Measurements from ENCODE around the gene ALG5. TPM values are rescaled to one million over a fixed set of nuclear protein-coding genes. Genes with fewer than 3 reads are reported as not detected.

Gene ALG5
- total and polyA plus RNA-seq, 7 donors, result 15.0 to 44.9 (median 24.6) TPM

DNA sequence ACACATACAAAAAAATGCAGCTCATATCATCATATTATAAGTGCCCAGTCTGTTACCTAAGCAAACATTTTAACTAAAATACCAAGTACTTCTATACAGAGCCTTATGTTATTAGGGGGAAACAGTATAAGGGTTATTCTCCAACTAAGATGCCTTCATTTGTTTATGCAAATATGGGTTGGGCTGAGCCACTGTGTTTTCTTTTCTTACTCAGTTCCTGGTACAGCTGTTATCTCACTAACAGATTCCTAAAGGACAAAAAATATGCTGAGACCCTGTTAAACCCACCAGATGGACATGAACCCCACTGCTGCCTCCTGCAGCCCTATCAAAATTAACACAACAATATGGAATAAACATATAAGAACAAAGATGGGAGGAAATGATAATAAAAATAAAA, 44.6 kb downstream of the ALG5 start:
- no peaks in the 10 kb centered on the region for H3K27me3 ChIP-seq
- peaks cover 0 to 39% (median 4%) of the 10 kb centered on the region in 4 donors for H3K36me3 ChIP-seq
- no peak overlapping the region for H3K27ac ChIP-seq

DNA sequence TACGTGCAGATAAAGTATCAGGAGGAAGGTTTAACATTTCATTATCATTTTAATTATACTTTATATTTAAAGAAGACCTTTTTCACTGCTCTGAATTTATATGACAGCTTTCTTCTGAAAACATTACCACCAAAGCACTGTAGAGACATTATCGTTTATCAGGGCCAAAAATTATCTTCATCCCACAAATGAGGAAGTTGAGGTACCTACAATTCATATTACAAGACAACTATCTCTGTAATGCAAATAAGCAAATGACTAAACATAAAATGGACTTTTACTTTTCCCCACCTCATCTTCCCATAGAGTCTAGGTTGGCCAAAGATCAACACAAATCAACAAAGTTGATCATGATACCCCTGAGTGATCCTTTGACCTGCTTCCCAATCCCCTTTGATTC, 48.2 kb downstream of the ALG5 start:
- DNase-seq, result no peak
- Histone ChIP-seq H3K27me3 (no peaks in the 10 kb centered on the region), H3K9me3 (no peaks in the 10 kb centered on the region), H3K4me3 (no peak overlapping the region), H3K4me1 (no peaks in the 10 kb centered on the region), H3K27ac (no peak overlapping the region), H3K36me3 (peaks cover 0 to 54% (median 7%) of the 10 kb centered on the region in 4 donors)
- 75 to 81% methylated on average over 2 of the region's 2 CpGs for WGBS, 2 donors
- intact Hi-C loops (cut with DNase I), result no loop called here
- TF ChIP-seq, protein P1, sequence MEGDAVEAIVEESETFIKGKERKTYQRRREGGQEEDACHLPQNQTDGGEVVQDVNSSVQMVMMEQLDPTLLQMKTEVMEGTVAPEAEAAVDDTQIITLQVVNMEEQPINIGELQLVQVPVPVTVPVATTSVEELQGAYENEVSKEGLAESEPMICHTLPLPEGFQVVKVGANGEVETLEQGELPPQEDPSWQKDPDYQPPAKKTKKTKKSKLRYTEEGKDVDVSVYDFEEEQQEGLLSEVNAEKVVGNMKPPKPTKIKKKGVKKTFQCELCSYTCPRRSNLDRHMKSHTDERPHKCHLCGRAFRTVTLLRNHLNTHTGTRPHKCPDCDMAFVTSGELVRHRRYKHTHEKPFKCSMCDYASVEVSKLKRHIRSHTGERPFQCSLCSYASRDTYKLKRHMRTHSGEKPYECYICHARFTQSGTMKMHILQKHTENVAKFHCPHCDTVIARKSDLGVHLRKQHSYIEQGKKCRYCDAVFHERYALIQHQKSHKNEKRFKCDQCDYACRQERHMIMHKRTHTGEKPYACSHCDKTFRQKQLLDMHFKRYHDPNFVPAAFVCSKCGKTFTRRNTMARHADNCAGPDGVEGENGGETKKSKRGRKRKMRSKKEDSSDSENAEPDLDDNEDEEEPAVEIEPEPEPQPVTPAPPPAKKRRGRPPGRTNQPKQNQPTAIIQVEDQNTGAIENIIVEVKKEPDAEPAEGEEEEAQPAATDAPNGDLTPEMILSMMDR (IDR thresholded peaks at IDR 0.05), result no peak
- TF ChIP-seq EP300 (IDR thresholded peaks at IDR 0.05) (no peak), POLR2AphosphoS5 (IDR thresholded peaks at IDR 0.05) (no peak), POLR2A (IDR thresholded peaks at IDR 0.05) (no peak)

More for the DNA sequence above, 44.6 kb downstream of the ALG5 start:
- no peaks in the 10 kb centered on the region for H3K9me3 ChIP-seq
- H3K4me1 ChIP-seq, result no peaks in the 10 kb centered on the region
- DNase-seq, result no peak
- no peak for TF ChIP-seq POLR2AphosphoS5 (IDR thresholded peaks at IDR 0.05)
- TF ChIP-seq, protein P1 (IDR thresholded peaks at IDR 0.05), result no peak
- TF ChIP-seq EP300 (IDR thresholded peaks at IDR 0.05), result no peak
- no peak for TF ChIP-seq POLR2A (IDR thresholded peaks at IDR 0.05)
- H3K4me3 ChIP-seq, result no peak overlapping the region
- intact Hi-C loops (cut with DNase I), result no loop called here

DNA sequence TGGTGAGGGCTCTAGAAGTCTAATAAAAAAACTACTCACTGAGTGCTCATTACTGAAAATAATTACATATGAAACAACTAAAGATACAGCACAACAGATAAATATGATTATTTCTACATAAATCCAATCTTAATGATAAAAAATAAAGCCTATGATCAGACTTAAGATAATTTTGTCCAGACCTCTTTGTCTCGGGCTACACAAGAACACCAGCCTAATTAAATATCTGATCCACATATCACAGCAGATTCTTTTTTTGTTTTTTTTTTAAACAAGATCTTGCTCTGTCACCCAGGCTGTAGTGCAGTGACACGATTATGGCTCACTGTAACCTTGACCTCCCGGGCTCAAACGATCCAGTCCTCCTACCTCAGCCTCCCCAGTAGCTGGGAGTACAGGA, 48.8 kb downstream of the ALG5 start:
- WGBS, 2 donors, result 83 to 89% methylated on average over 4 of the region's 4 CpGs
- intact Hi-C loops (cut with DNase I), result no loop called here
- H3K27me3 ChIP-seq, result no peaks in the 10 kb centered on the region
- no peaks in the 10 kb centered on the region for H3K9me3 ChIP-seq
- no peak for DNase-seq
- no peak for TF ChIP-seq EP300 (IDR thresholded peaks at IDR 0.05)
- no peak for TF ChIP-seq POLR2AphosphoS5 (IDR thresholded peaks at IDR 0.05)
- no peak for TF ChIP-seq POLR2A (IDR thresholded peaks at IDR 0.05)
- TF ChIP-seq, protein P1 (IDR thresholded peaks at IDR 0.05), result no peak
- H3K27ac ChIP-seq, result no peak overlapping the region
- peaks cover 0 to 54% (median 7%) of the 10 kb centered on the region in 4 donors for H3K36me3 ChIP-seq
- H3K4me1 ChIP-seq, result no peaks in the 10 kb centered on the region
- H3K4me3 ChIP-seq, result no peak overlapping the region

- intact Hi-C loops (cut with DNase I), result no loop called here
- H3K36me3 ChIP-seq, result peaks cover 0 to 25% (median 3%) of the 10 kb centered on the region in 4 donors
- TF ChIP-seq, protein P1 (IDR thresholded peaks at IDR 0.05), result no peak
- no peak for TF ChIP-seq POLR2A (IDR thresholded peaks at IDR 0.05)
- no peak for TF ChIP-seq POLR2AphosphoS5 (IDR thresholded peaks at IDR 0.05)
- no peak for TF ChIP-seq EP300 (IDR thresholded peaks at IDR 0.05)
- whole genome bisulfite sequencing, 2 donors, result 45 to 55% methylated on average over 3 of the region's 3 CpGs
- no peaks in the 10 kb centered on the region for H3K27me3 ChIP-seq
- no peak overlapping the region for H3K4me3 ChIP-seq
- H3K9me3 ChIP-seq, result no peaks in the 10 kb centered on the region
- DNase-seq, result no peak
- H3K4me1 ChIP-seq, result no peaks in the 10 kb centered on the region
- H3K27ac ChIP-seq, result no peak overlapping the region
Measured at GRCh38 chr13:36945078-36945477, 54.1 kb downstream of the ALG5 start.

DNA sequence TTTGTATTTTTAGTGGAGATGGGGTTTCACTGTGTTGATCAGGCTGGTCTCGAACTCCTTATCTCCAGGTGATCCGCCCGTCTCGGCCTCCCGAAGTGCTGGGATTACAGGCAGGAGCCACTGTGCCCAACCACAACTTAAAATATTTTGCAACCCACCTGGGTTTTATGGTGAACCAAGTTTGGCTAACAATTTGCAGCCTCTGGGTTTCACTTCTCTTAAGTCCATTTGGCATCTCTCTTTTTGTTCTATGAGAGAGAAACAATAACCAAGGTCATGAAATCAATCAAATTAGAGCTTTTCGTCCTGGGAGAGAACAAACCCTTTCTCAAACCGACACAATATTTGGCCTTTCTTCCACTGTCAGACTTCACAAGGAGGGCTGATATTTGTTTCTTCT, 73.5 kb downstream of the ALG5 start:
- Histone ChIP-seq H3K4me3 (no peak overlapping the region), H3K27ac (no peak overlapping the region), H3K9me3 (no peaks in the 10 kb centered on the region), H3K36me3 (no peaks in the 10 kb centered on the region), H3K4me1 (peaks cover 0 to 7% (median 6%) of the 10 kb centered on the region in 4 donors), H3K27me3 (no peaks in the 10 kb centered on the region)
- WGBS, 2 donors, result 70 to 85% methylated on average over 7 of the region's 7 CpGs
- TF ChIP-seq, protein P1 (IDR thresholded peaks at IDR 0.05), result no peak
- TF ChIP-seq EP300 (IDR thresholded peaks at IDR 0.05) (no peak), POLR2AphosphoS5 (IDR thresholded peaks at IDR 0.05) (no peak), POLR2A (IDR thresholded peaks at IDR 0.05) (no peak)
- DNase-seq, result no peak
- intact Hi-C loops (cut with DNase I), result no loop called here

Data from sigmoid colon (tissue), 7 donors.